Hepatocyte (in vitro differentiated cells): Measurements from ENCODE around the gene CCNF. TPM values are rescaled to one million over a fixed set of nuclear protein-coding genes. Genes with fewer than 3 reads are reported as not detected.

ENCODE experiments used
- DNase-seq: peaks from one replicate; pipeline ENCODE4 v3.0.0-alpha.2; 2016; ENCODE audit warnings: low spot score
- H2AFZ ChIP-seq: fragments of 200-600 bp; sonication (generic); 2 replicates; pipeline ENCODE4 v1.6.0; 2016; ENCODE audit warnings: antibody characterized with exemption, mild to moderate bottlenecking
- H3K27ac ChIP-seq: fragments of 200-600 bp; sonication (generic); 2 replicates; pipeline ENCODE4 v1.5.1; 2016; ENCODE audit warnings: mild to moderate bottlenecking
- H3K27me3 ChIP-seq: fragments of 200-600 bp; sonication (generic); 2 replicates; pipeline ENCODE4 v1.6.1; 2016
- H3K36me3 ChIP-seq: fragments of 200-600 bp; sonication (generic); replicated peaks from 2 replicates; pipeline ENCODE4 v1.5.1; 2016; ENCODE audit warnings: low read depth; ENCODE audit not compliant: insufficient read depth
- H3K4me1 ChIP-seq: fragments of 200-600 bp; sonication (generic); 2 replicates; pipeline ENCODE4 v1.5.1; 2016; ENCODE audit warnings: mild to moderate bottlenecking, moderate library complexity; ENCODE audit not compliant: insufficient read depth
- H3K4me2 ChIP-seq: fragments of 200-600 bp; sonication (generic); 2 replicates; pipeline ENCODE4 v1.6.0; 2016
- H3K4me3 ChIP-seq: fragments of 200-600 bp; sonication (generic); 2 replicates; pipeline ENCODE4 v1.5.1; 2016; ENCODE audit warnings: mild to moderate bottlenecking
- H3K79me2 ChIP-seq: fragments of 200-600 bp; sonication (generic); 2 replicates; pipeline ENCODE4 v1.6.0; 2017; ENCODE audit warnings: mild to moderate bottlenecking
- H3K9me2 ChIP-seq: fragments of 200-600 bp; sonication (generic); replicated peaks from 2 replicates; pipeline ENCODE4 v1.6.0; 2017; ENCODE audit warnings: mild to moderate bottlenecking; ENCODE audit not compliant: insufficient read depth
- H3K9me3 ChIP-seq: fragments of 200-600 bp; sonication (generic); 2 replicates; pipeline ENCODE4 v1.5.1; 2016; ENCODE audit warnings: low read depth, mild to moderate bottlenecking
- H4K20me1 ChIP-seq: fragments of 200-600 bp; sonication (generic); 2 replicates; pipeline ENCODE4 v1.6.0; 2016; ENCODE audit warnings: mild to moderate bottlenecking; ENCODE audit not compliant: insufficient read depth, poor library complexity, severe bottlenecking
- EZH2 ChIP-seq: fragments of 200-600 bp; sonication (generic); IDR thresholded peaks from 2 replicates; pipeline ENCODE4 v1.6.1; 2016; ENCODE audit warnings: antibody characterized with exemption, mild to moderate bottlenecking, borderline replicate concordance
- EZH2phosphoT487 ChIP-seq: fragments of 200-600 bp; sonication (generic); IDR thresholded peaks from one replicate; pipeline ENCODE4 v1.6.1; 2018; ENCODE audit warnings: antibody characterized with exemption, mild to moderate bottlenecking, low read depth, moderate library complexity; ENCODE audit not compliant: unreplicated experiment, severe bottlenecking
- WGBS: methylation state at CpG from one replicate; pipeline ENCODE4 v1.1.6; 2016; ENCODE audit warnings: low lambda C conversion rate; ENCODE audit errors: missing lambda C conversion rate; 5-methylcytosine and 5-hydroxymethylcytosine counted together
- polyA plus RNA-seq: library from polyadenylated mRNA; unstranded; fragments of >200 nt; fragmentation: Nextera tagmentation; extraction: Ambion mirVana; gene quantifications from 2 replicates; pipeline ENCODE4 v1.2.1, GENCODE V29; 2016
- total RNA-seq: library from RNA; depleted of rRNA; stranded (reverse); fragments of >200 nt; gene quantifications from 2 replicates; pipeline ENCODE4 v1.2.3, GENCODE V29; 2014
- TF ChIP-seq, protein P1 (sequence below): fragments of 200-600 bp; sonication (generic); IDR thresholded peaks from 2 replicates; pipeline ENCODE4 v1.5.1; 2016; ENCODE audit warnings: antibody characterized with exemption, mild to moderate bottlenecking; ENCODE audit not compliant: poor library complexity

The CCNF gene
- total and polyA plus RNA-seq, 2 experiments from 2014 or later: 4.7 to 6.5 TPM

GRCh38 chr16:2496223-2497115 is 67.2 kb downstream of the CCNF start:
- H3K4me1 ChIP-seq: no peaks in the 10 kb centered on the region
- no peak for TF ChIP-seq EZH2
- TF ChIP-seq EZH2phosphoT487: no peak
- TF ChIP-seq, protein P1, sequence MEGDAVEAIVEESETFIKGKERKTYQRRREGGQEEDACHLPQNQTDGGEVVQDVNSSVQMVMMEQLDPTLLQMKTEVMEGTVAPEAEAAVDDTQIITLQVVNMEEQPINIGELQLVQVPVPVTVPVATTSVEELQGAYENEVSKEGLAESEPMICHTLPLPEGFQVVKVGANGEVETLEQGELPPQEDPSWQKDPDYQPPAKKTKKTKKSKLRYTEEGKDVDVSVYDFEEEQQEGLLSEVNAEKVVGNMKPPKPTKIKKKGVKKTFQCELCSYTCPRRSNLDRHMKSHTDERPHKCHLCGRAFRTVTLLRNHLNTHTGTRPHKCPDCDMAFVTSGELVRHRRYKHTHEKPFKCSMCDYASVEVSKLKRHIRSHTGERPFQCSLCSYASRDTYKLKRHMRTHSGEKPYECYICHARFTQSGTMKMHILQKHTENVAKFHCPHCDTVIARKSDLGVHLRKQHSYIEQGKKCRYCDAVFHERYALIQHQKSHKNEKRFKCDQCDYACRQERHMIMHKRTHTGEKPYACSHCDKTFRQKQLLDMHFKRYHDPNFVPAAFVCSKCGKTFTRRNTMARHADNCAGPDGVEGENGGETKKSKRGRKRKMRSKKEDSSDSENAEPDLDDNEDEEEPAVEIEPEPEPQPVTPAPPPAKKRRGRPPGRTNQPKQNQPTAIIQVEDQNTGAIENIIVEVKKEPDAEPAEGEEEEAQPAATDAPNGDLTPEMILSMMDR: no peak
- H3K27me3 ChIP-seq: no peaks in the 10 kb centered on the region
- H3K9me2 ChIP-seq: no peaks in the 10 kb centered on the region
- H3K79me2 ChIP-seq: peaks cover 18% of the 10 kb centered on the region
- 98% methylated on average over 61 of the region's 62 CpGs for WGBS
- H4K20me1 ChIP-seq: no peaks in the 10 kb centered on the region
- no peak overlapping the region for H3K27ac ChIP-seq
- H2AFZ ChIP-seq: no peak overlapping the region
- no peaks in the 10 kb centered on the region for H3K9me3 ChIP-seq
- no peak overlapping the region for H3K4me2 ChIP-seq
- DNase-seq: no peak
- H3K36me3 ChIP-seq: no peaks in the 10 kb centered on the region
- no peak overlapping the region for H3K4me3 ChIP-seq

DNA sequence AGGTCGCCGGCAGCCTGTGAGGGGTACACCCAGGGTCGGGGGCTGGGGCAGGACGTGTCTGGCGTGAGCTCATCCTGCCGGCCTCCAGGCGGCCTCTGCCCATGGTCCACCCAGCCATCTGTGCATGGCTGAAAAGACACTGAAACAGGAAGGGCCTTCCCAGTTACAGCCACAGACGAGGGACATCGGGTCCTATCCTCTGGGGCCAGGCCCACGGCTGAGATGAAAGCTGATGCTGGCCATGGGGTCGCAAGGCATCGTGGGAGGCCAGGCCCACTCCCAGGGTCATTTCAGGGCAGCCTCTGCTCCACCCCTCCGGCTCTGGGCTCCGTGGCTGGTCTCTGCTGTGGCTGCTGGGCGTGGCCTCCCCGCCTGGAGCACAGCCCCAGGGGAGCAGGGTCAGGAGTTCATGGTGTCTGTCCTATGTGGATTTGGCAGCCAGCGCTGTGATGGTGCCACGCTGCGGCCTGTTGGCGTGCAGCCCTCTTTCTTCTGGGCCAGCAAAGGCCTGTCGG is 67.9 kb downstream of the CCNF start:
- Histone ChIP-seq H3K4me2 (no peak overlapping the region), H4K20me1 (no peaks in the 10 kb centered on the region), H3K4me3 (no peak overlapping the region), H3K27me3 (no peaks in the 10 kb centered on the region), H3K36me3 (no peaks in the 10 kb centered on the region), H3K4me1 (peaks cover 5% of the 10 kb centered on the region), H3K9me2 (no peaks in the 10 kb centered on the region), H3K9me3 (no peaks in the 10 kb centered on the region), H3K27ac (no peak overlapping the region), H2AFZ (no peak overlapping the region), H3K79me2 (peaks cover 11% of the 10 kb centered on the region)
- 81% methylated on average over 18 of the region's 21 CpGs for WGBS
- no peak for DNase-seq
- TF ChIP-seq EZH2phosphoT487 (no peak), EZH2 (no peak)
- TF ChIP-seq, protein P1: no peak

GRCh38 chr16:2497695-2498484 is 68.6 kb downstream of the CCNF start:
- no peak overlapping the region for H3K27ac ChIP-seq
- TF ChIP-seq EZH2phosphoT487: no peak
- no peak for TF ChIP-seq EZH2
- TF ChIP-seq, protein P1: no peak

More at GRCh38 chr16:2497695-2498484, 68.6 kb downstream of the CCNF start:
- Histone ChIP-seq H3K4me2 (no peak overlapping the region), H4K20me1 (no peaks in the 10 kb centered on the region), H2AFZ (no peak overlapping the region), H3K36me3 (no peaks in the 10 kb centered on the region), H3K4me1 (peaks cover 12% of the 10 kb centered on the region), H3K9me2 (no peaks in the 10 kb centered on the region), H3K27me3 (no peaks in the 10 kb centered on the region), H3K79me2 (peaks cover 11% of the 10 kb centered on the region), H3K4me3 (no peak overlapping the region), H3K9me3 (no peaks in the 10 kb centered on the region)
- DNase-seq: no peak
- WGBS: 93% methylated on average over 26 of the region's 26 CpGs
